ENCODE results near the gene CDYL2. TPM values are rescaled to one million over a fixed set of nuclear protein-coding genes. Genes with fewer than 3 reads are reported as not detected.

The CDYL2 gene
- total RNA-seq, 2 experiments from 2014 or later: 0.98 to 2.5 TPM

- DNase-seq (ENCODE audit: low spot score): no peak
- intact Hi-C loops (cut with micrococcal nuclease; ENCODE audit: unreplicated experiment): no loop called here
- POLR2A ChIA-PET: no interaction called here
- TF ChIP-seq CTCF (conservative IDR thresholded peaks at IDR 0.05; ENCODE audit: low read length) (no peak), EZH2phosphoT487 (IDR thresholded peaks at IDR 0.05; ENCODE audit: borderline replicate concordance, low read depth, low read length) (no peak)
- Histone ChIP-seq H3K9me3 (ENCODE audit: low read length) (no peaks in the 10 kb centered on the region), H3K4me3 (ENCODE audit: low read depth, low read length, poor library complexity, severe bottlenecking) (no peak overlapping the region), H3K4me2 (ENCODE audit: low read length) (no peak overlapping the region), H3K9me2 (ENCODE audit: insufficient read depth, low read length) (no peaks in the 10 kb centered on the region), H2AFZ (ENCODE audit: low read length) (no peak overlapping the region), H4K20me1 (ENCODE audit: insufficient read depth, low read length) (no peaks in the 10 kb centered on the region), H3K79me2 (ENCODE audit: insufficient read depth, low read depth, low read length) (no peaks in the 10 kb centered on the region), H3K4me1 (ENCODE audit: insufficient read depth, low read length, poor library complexity, severe bottlenecking) (no peaks in the 10 kb centered on the region), H3K36me3 (ENCODE audit: insufficient read depth, low read length) (no peaks in the 10 kb centered on the region), H3K27ac (ENCODE audit: low read depth, low read length, poor library complexity, severe bottlenecking) (no peak overlapping the region)
- CTCF ChIA-PET (ENCODE audit: unreplicated experiment): no interaction called here
- BruUV-seq (replicated peaks): no TSS peak
Measured at GRCh38 chr16:80695020-80695419, 109.4 kb downstream of the CDYL2 start.

- Histone ChIP-seq H3K4me3 (ENCODE audit: low read depth, low read length, poor library complexity, severe bottlenecking) (no peak overlapping the region), H4K20me1 (ENCODE audit: insufficient read depth, low read length) (no peaks in the 10 kb centered on the region), H3K4me1 (ENCODE audit: insufficient read depth, low read length, poor library complexity, severe bottlenecking) (no peaks in the 10 kb centered on the region), H3K36me3 (ENCODE audit: insufficient read depth, low read length) (no peaks in the 10 kb centered on the region), H3K27ac (ENCODE audit: low read depth, low read length, poor library complexity, severe bottlenecking) (no peak overlapping the region), H2AFZ (ENCODE audit: low read length) (no peak overlapping the region), H3K9me3 (ENCODE audit: low read length) (no peaks in the 10 kb centered on the region), H3K9me2 (ENCODE audit: insufficient read depth, low read length) (no peaks in the 10 kb centered on the region), H3K4me2 (ENCODE audit: low read length) (no peak overlapping the region), H3K79me2 (ENCODE audit: insufficient read depth, low read depth, low read length) (no peaks in the 10 kb centered on the region)
- POLR2A ChIA-PET: interaction anchor here (0.6 kb wide), 1 partner anchor 17 kb away, joined by 4 read pairs; no protein-coding TSS in a partner anchor
- TF ChIP-seq EZH2phosphoT487 (IDR thresholded peaks at IDR 0.05; ENCODE audit: borderline replicate concordance, low read depth, low read length): no peak
- no peak for TF ChIP-seq CTCF (conservative IDR thresholded peaks at IDR 0.05; ENCODE audit: low read length)
- no TSS peak for BruUV-seq (replicated peaks)
- CTCF ChIA-PET (ENCODE audit: unreplicated experiment): no interaction called here
- intact Hi-C loops (cut with micrococcal nuclease; ENCODE audit: unreplicated experiment): no loop called here
- no peak for DNase-seq (ENCODE audit: low spot score)
Measured at GRCh38 chr16:80693553-80693952, 110.8 kb downstream of the CDYL2 start.

GRCh38 chr16:80692270-80692669 lies 112.1 kb downstream of the CDYL2 start:
- no peaks in the 10 kb centered on the region for H3K4me1 ChIP-seq (ENCODE audit: insufficient read depth, low read length, poor library complexity, severe bottlenecking)
- CTCF ChIA-PET (ENCODE audit: unreplicated experiment): no interaction called here
- TF ChIP-seq CTCF (conservative IDR thresholded peaks at IDR 0.05; ENCODE audit: low read length) (no peak), EZH2phosphoT487 (IDR thresholded peaks at IDR 0.05; ENCODE audit: borderline replicate concordance, low read depth, low read length) (no peak)
- no peak overlapping the region for H3K27ac ChIP-seq (ENCODE audit: low read depth, low read length, poor library complexity, severe bottlenecking)
- H4K20me1 ChIP-seq (ENCODE audit: insufficient read depth, low read length): no peaks in the 10 kb centered on the region
- H3K36me3 ChIP-seq (ENCODE audit: insufficient read depth, low read length): no peaks in the 10 kb centered on the region
- POLR2A ChIA-PET: no interaction called here
- H3K9me2 ChIP-seq (ENCODE audit: insufficient read depth, low read length): no peaks in the 10 kb centered on the region
- H3K79me2 ChIP-seq (ENCODE audit: insufficient read depth, low read depth, low read length): no peaks in the 10 kb centered on the region
- H3K4me2 ChIP-seq (ENCODE audit: low read length): no peak overlapping the region
- H3K9me3 ChIP-seq (ENCODE audit: low read length): no peaks in the 10 kb centered on the region
- H2AFZ ChIP-seq (ENCODE audit: low read length): no peak overlapping the region
- no peak for DNase-seq (ENCODE audit: low spot score)
- H3K4me3 ChIP-seq (ENCODE audit: low read depth, low read length, poor library complexity, severe bottlenecking): no peak overlapping the region
- intact Hi-C loops (cut with micrococcal nuclease; ENCODE audit: unreplicated experiment): no loop called here
- no TSS peak for BruUV-seq (replicated peaks)
